Activated T-helper 9 cell treated with anti-CD3 and anti-CD28 coated beads, Interleukin-2, amount 50 U/mL, for 16 hours (primary cell): ENCODE measurements around the gene CD14.
A peak's percentile ranks its signal among the peaks of the same experiment; 100 is the strongest.
"Not testable (repeated sequence)": the region's sequence is repeated elsewhere in the genome, so short reads cannot be mapped to it uniquely, and the experiment has no call there.

ENCODE experiments used
- DNase-seq: peaks from one replicate; pipeline ENCODE4 v3.0.0-alpha.2; 2020; ENCODE audit warnings: low read depth

The CD14 gene

DNA sequence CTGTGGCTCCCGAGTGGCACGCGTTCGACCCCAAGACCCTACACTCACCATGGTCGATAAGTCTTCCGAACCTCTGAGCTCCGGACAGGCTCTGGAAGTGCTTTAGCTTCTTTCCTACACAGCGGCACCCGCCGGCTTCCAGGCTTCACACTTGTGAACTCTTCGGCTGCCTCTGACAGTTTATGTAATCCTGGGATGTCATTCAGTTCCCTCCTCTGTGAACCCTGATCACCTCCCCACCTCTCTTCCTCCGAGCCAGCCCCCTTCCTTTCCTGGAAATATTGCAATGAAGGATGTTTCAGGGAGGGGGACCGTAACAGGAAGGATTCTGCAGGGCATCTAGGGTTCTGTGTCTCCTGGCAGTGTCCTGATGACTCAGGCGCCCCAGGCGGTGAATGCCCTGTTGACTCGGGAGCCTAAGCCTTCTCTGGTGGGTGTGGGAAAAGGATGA is at the start of gene CD14:
Gene CD14 (minus strand): TSS at position 155 of the 451 bp plus-strand sequence. CDS start 104 bp downstream, at position 51.
- DNase-seq, result no peak

DNA sequence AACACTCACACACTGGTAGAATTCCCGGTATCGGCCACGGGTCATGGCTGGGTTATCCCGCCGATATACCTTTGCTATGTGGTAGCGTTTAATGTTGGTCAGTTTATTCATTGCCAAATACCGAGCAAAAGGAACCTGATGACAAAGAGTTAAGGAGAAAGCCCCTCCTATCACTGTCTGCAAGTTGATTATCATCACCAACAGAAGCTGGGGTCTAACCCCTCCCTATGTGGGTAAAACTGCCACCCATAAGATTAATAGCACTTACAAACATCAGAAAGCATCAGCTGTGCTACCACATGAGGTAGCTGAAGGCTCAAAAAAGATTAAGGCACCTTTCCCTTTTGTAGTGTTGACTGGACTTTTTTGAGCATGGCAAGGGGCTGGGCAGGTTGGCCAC is 46.0 kb upstream of the CD14 start:
- DNase-seq, result no peak

GRCh38 chr5:140677947-140678346 is 45.0 kb upstream of the CD14 start:
- no peak for DNase-seq

- no peak for DNase-seq
Observed at GRCh38 chr5:140674629-140675028, 41.7 kb upstream of the CD14 start.

- no peak for DNase-seq
Observed at GRCh38 chr5:140674211-140674610, 41.2 kb upstream of the CD14 start.

GRCh38 chr5:140673187-140673976 is 40.4 kb upstream of the CD14 start, which contains the start of gene DND1:
Gene DND1 (minus strand): TSS chr5:140673576. CDS start chr5:140673542, 34 bp downstream.
- no peak for DNase-seq

DNA sequence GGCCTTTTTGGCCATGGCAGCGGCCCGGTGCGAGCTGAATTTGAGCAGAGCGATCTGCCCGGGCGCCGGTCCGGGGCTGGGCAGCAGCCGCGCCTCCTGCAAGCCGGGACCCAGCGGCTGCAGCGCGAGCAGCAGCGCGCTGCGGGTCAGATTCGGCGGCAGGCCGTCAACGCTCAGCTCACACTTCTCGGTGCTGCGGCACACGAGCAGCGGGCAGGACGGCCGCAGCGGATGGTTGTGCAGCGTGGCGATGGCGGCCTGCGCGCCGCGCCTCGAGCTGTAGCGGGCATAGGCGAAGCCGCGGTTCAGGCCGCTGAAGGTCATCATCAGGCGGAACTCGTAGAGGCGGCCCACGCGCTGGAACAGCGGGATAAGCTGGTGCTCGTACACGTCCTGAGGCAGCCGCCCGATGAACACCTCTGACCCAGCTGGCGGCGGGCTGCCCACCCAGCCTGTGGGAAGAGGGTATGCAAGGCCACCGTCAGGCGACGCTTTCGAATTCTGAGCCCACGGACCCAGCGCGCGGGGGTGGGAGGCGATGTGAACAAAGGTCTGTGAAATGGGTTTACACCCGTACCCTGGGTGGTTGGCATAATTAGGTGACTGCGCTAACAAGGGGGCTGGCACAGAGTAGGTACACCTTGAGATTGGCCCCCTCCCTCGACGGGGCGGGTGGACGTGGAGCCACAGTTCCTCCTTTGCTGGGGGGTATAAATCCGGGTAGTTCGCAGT is 39.6 kb upstream of the CD14 start:
- no peak for DNase-seq

DNA sequence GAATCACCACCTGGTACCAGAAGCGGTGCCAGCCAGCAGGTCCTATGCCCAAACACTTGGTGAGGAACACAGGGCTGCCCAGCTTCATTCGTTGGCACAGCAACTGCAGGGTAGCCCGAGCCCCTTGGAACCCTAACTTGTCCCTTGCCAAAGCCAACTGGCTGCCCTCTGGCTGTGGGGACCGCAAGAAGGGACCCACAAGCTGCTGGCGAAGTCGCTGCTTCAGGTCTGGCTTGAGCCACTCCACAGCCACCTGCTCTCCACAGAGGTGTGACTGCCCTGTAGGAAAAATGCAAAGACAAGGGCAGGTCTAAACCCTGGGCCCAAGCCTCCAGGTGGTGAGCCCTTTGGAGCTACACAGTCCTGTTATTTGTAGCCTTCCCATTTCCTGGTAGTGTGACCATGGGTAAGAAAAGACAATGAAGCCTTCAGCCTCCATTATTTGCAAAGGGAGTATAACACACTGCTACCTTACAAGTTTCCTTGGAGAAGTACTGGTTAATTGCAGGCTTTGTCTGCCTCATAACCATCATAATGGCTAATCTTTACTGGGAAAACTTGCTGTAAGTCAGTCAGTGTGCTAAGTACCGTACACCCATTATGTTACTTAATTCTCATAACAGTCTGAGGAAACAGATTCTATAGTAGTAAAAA is 38.6 kb upstream of the CD14 start:
- DNase-seq, result no peak

GRCh38 chr5:140671035-140671434 is 38.1 kb upstream of the CD14 start:
- not testable (repeated sequence) for DNase-seq

DNA sequence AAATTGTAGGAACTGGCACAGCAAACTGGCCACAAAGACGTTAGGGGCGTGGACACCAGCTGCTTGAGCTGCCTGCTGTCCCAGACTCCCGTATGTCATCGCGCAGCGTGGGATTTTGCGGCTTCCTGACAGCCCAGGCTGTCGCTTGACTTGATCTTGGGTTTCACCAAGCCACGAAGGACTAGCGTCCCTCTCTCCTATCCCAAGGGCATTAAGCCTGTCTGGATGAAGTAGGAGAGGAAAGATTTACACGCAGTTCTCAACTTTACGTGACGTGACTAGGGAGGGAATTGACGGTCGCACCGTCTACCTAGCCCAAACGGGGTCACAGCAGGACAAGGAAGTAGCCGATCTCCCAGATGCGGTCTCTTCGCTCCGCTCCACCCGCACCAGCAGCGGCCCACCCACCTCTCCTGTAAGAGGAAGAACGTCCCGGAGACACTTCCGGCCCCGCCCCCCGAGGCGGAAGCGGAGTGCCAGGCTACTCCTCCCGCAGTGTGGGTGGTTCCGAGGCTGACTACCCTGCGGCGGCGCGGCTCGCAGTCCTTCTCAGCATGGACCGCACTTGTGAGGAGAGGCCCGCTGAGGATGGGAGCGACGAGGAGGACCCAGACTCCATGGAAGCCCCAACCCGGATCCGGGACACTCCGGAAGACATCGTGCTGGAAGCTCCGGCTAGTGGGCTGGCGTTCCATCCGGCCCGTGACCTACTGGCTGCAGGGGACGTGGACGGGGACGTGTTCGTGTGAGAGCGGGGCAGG is 31.6 kb upstream of the CD14 start, which contains the start of gene WDR55:
Gene WDR55 (plus strand): TSS at position 546 of the 761 bp plus-strand sequence. CDS start 9 bp downstream, at position 555.
- DNase-seq, result peak; percentile 97

- no peak for DNase-seq
Observed at GRCh38 chr5:140664030-140664358, 31.0 kb upstream of the CD14 start.

DNA sequence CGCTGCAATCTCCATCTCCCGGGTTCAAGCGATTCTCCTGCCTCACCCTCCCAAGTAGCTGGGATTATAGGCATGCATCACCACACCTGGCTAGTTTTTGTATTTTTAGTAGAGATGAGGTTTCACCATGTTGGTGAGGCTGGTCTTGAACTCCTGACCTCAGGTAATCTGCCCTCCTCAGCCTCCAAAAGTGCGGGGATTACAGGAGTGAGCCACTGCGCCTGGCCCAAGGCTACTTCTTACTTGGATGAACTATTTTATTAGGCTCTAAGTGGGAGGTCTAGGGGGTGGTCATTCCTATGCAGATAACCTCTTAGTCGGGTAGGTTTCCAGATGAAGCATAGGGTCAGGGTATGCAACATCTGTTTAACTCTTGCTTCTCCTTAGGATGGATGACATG is 27.4 kb upstream of the CD14 start:
- DNase-seq, result not testable (repeated sequence)

DNA sequence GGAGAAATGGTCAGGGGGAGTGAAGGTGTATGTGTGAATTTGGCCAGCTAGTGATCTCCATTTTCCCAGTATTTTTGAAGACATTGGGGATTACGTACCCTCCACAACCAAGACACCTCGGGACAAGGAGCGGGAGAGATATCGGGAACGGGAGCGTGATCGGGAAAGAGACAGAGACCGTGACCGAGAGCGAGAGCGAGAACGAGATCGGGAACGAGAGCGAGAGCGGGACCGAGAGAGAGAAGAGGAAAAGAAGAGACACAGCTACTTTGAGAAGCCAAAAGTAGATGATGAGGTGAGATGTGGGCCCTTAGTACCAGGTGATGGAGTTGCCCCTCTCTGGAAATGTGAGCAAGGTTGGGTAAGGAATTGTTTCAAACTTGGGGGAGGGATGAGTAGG is 25.9 kb upstream of the CD14 start:
- DNase-seq, result no peak

DNA sequence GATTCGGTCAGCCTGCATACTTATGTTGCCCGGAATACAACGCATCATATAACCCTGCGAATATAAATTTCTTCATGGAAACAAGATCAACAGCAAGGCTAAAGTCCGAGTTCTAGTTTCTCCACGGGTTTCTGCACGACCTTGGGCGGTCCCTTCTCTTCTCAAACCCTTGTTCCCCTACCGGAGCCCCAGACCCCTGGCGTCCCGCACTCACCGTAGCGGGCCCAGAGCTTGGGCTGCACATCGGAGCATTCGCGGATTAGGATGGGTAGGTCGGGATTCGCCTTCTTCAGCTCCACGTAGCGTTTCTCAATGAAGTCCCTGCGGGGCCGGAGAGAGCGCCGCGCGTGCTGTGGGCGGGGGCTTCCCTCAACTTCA is 14.1 kb upstream of the CD14 start:
- no peak for DNase-seq

GRCh38 chr5:140642718-140643117 is 9.7 kb upstream of the CD14 start:
- DNase-seq, result no peak

DNA sequence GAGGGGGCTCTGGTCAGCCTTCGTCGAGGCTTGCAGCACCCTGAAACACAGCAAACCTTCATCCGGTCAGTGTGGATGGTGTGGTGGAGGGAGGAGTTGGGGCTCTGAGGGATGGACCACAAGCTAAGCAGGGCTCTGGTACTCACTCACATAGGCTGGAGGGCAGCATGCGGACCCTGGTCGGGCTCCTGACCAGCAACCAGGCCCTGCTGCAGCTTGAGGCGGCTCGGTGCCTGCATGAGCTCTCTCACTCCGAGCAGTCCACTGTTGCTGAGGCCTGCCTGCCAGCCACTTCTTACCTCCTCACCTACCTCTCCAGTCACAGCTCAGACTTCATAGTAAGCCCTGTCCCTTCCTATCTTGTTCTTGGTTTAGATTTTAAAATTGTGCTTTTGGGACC is 8.7 kb upstream of the CD14 start:
- no peak for DNase-seq

DNA sequence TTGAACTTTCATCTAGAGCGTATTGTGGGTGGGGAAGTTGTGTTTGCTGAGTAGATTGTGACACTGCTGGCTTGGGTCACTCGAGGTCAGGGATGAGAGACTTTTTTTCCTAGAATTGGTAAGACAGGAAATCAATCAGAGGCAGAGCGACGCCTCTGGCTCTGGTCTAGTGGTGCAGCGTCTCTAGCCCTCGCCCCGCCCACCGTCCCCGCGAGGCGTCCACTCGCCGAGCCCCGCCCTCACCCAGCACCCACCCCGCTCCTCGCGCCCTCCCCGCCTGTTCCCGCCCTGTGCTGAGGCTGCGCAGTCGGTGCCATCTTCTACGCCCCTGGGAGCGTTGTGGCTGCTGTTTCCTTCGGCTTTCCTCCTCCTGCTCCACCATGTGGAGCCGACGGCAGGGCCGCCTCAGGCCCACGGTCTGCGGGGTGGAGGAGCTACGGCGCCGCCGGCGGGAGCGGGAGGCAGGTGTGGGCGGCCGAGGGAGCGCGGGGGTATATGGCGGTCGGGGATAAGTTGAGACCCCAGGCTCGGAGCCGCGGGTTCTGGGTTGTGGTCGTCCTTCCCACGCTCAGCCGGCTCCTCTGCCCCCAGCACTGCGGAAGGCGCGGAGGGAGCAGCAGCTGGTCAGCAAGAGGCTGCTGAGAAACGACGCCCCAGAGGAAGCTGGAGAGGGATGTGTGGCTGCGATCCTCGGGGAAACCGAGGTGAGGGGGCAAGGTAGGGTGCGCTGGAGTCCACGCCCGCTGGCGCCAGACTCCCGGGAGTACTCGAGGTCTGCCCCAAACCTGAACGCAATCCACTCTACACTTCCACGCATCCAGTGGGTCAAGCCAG is 6.4 kb upstream of the CD14 start, which contains the start of gene TMCO6:
Gene TMCO6 (plus strand): TSS at position 304 of the 834 bp plus-strand sequence. CDS start 77 bp downstream, at position 381.
- DNase-seq, result peak; percentile 96

DNA sequence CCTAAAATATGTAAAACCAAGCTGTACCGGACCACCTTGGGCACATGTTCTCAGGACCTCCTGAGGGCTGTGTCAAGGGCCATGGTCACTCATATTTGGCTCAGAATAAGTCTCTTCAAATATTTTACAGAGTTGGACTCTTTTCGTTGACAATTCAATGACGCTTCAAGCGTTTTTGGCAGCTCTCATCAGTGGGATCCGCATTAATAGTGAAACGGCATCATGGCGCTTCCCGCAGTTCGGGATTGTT is 5.8 kb upstream of the CD14 start:
- not testable (repeated sequence) for DNase-seq

GRCh38 chr5:140637371-140638100 is 4.6 kb upstream of the CD14 start:
- DNase-seq, result no peak
